Activated CD4-positive, alpha-beta T cell treated with anti-CD3 and anti-CD28 coated beads for 48 hours (primary cell): ENCODE data around the gene PAX5.

ENCODE experiments used
- DNase-seq: peaks from one replicate; pipeline ENCODE4 v3.0.0-alpha.2; 2020

PAX5 gene

GRCh38 chr9:36827593-36827992, 206.5 kb downstream of the PAX5 start:
- DNase-seq: no peak

GRCh38 chr9:36826581-36826980, 207.5 kb downstream of the PAX5 start:
- no peak for DNase-seq

DNA sequence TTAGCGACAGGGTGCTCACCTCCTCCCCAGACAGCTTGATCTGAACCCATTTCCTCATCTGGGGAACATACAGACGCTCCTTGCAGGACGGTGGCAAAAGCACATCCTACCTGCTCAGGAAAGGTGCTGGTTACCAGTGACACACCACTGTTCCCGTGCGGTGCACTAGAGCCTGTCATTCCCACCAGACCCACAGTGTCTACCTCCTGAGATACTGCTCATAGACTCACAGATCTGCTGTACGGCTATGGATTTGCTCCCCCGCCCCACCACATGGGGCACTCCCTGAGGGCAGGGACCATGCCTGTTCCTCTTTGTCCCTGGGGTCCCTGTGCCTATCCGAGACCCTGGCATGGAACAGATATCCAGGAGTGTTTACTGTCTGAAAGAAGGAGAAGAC, 208.9 kb downstream of the PAX5 start:
- no peak for DNase-seq

- DNase-seq: no peak
Observed at GRCh38 chr9:36823934-36824333, 210.1 kb downstream of the PAX5 start.

GRCh38 chr9:36823466-36823865, 210.6 kb downstream of the PAX5 start:
- peak; percentile 15 for DNase-seq

- no peak for DNase-seq
Observed at GRCh38 chr9:36822201-36822600, 211.9 kb downstream of the PAX5 start.

DNA sequence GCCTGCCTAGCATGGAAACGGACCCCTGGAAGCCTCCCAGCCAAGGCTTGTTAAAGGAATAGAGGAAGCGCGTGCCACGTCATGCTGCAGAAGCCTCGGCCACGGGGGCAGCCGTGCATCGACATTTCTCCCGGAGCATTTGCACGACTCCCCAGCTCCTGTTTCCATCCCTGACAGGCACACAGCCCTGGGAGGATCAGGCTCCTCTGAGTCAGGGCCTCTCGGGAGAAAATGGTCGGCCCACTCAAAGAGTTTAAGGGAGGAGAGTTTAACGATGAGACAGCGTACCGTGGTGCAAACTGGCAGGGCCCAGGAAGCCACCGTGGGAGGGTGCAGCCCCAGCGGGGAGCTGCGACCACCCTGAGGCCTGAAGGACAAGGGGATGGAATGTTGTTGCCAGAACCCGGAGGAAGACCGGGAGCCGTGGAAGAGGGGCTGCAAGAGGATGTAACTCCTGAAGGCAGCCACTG, 213.6 kb downstream of the PAX5 start:
- DNase-seq: no peak

GRCh38 chr9:36818965-36819870, 214.8 kb downstream of the PAX5 start:
- no peak for DNase-seq

- DNase-seq: no peak
Observed at GRCh38 chr9:36818242-36818938, 215.7 kb downstream of the PAX5 start.

DNA sequence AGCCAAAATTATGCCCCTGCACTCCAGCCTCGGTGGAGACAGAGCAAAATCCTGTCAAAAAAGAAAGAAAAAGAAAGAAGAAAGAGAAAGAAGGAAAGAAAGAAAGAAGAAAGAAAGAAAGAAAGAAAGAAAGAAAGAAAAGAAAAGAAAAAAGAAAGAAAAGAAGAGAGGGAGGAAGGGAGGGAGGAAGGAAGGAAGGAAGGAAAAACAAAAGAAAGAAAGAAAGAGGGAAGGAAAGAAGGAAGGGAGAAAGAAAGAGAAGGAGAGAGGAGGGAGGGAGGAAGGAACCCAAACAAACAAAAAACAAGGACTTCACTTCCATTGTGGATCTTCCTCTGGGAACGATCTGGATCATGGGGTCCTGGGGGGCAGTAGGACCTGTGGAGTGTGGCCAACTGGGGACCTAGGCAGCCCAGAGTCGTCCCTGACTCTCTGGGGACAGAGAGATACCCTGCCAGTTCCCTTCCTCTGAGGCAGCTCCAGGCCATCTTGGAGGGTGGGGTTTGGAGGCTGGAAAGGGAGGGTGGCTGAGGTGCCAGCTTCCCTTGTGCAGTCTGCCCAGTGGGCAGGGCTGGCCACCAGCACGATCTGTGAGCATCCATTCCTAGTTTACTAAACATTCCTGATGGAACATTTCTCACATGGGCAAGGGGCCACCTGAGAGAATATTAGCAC, 216.8 kb downstream of the PAX5 start:
- DNase-seq: no peak

GRCh38 chr9:36816371-36816770, 217.7 kb downstream of the PAX5 start:
- DNase-seq: no peak

GRCh38 chr9:36815566-36816348, 218.3 kb downstream of the PAX5 start:
- DNase-seq: no peak

DNA sequence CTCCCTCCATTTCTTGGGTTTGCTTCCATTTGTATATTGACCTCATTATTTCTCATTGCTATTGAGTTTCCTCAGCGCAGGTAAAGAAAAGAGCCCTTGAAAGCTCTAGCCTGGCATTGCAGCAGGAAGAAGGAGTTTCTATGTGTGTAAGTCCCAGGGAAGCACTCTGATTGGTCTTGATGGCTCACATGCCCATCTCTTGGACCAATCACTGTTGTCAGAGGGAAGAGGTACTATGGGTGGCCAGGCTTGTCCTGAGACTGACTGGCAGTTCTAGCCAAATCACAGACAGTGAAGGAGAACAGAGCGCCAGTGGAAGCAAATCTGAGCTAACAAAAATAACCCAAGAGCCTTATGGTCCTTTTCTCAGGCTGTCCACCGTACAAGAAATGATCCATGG, 219.0 kb downstream of the PAX5 start:
- no peak for DNase-seq

DNA sequence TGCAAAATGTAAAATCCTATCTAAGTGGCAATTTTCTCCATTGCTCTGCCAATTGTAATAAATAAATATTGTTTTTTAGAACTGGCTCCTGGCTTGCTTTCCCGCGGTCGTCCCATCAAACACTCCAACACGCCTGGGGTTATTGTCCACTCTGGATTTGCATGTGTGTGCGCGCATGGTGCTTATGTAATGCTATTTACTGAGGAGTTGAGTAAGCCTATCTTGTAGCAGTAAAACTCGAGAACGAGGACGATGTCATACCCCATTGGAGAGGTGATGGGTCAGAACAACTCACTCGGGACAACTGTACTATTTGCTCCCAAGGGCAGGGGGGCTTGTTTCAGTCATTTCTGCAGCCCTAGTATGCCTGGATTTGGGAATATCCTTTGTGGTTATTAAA, 220.9 kb downstream of the PAX5 start:
- DNase-seq: no peak

GRCh38 chr9:36812556-36812955, 221.5 kb downstream of the PAX5 start:
- DNase-seq: no peak

- DNase-seq: no peak
Observed at GRCh38 chr9:36808251-36808650, 225.8 kb downstream of the PAX5 start.

- DNase-seq: no peak
Observed at GRCh38 chr9:36803961-36804360, 230.1 kb downstream of the PAX5 start.

GRCh38 chr9:36802201-36802920, 231.7 kb downstream of the PAX5 start:
- no peak for DNase-seq

GRCh38 chr9:36800455-36800854, 233.6 kb downstream of the PAX5 start:
- no peak for DNase-seq

- no peak for DNase-seq
Observed at GRCh38 chr9:36798350-36799065, 235.6 kb downstream of the PAX5 start.

GRCh38 chr9:36797471-36798220, 236.4 kb downstream of the PAX5 start:
- no peak for DNase-seq
